NCI-H2196 (cell line): ENCODE data around the gene SOX6.
"Not testable (repeated sequence)": the region's sequence is repeated elsewhere in the genome, so short reads cannot be mapped to it uniquely, and the experiment has no call there.

Source experiments
- DNase-seq: peaks from one replicate; lab custom pipeline; 2025; ENCODE audit not compliant: unreplicated experiment; lab: John Stamatoyannopoulos, UW

Gene SOX6

GRCh38 chr11:16058671-16059070 is 297.7 kb downstream of the SOX6 start:
- no peak for DNase-seq

- DNase-seq = no peak
Observed at GRCh38 chr11:16052750-16053149, 303.6 kb downstream of the SOX6 start.

GRCh38 chr11:16049611-16050010 is 306.7 kb downstream of the SOX6 start:
- no peak for DNase-seq

- DNase-seq = no peak
Observed at GRCh38 chr11:16047073-16047472, 309.3 kb downstream of the SOX6 start.

GRCh38 chr11:16043617-16044016 is 312.7 kb downstream of the SOX6 start:
- no peak for DNase-seq

- no peak for DNase-seq
Observed at GRCh38 chr11:16041207-16041606, 315.1 kb downstream of the SOX6 start.

GRCh38 chr11:16040151-16040550 is 316.2 kb downstream of the SOX6 start:
- peak; percentile 6 for DNase-seq

- DNase-seq = no peak
Observed at GRCh38 chr11:16037179-16037578, 319.2 kb downstream of the SOX6 start.

- no peak for DNase-seq
Observed at GRCh38 chr11:16036218-16036617, 320.1 kb downstream of the SOX6 start.

GRCh38 chr11:16034074-16034473 is 322.3 kb downstream of the SOX6 start:
- DNase-seq = no peak

GRCh38 chr11:16032974-16033373 is 323.4 kb downstream of the SOX6 start:
- DNase-seq = no peak

GRCh38 chr11:16031210-16031609 is 325.1 kb downstream of the SOX6 start:
- DNase-seq = no peak

- DNase-seq = no peak
Observed at GRCh38 chr11:16030664-16031063, 325.7 kb downstream of the SOX6 start.

- DNase-seq = not testable (repeated sequence)
Observed at GRCh38 chr11:16029151-16029550, 327.2 kb downstream of the SOX6 start.

- no peak for DNase-seq
Observed at GRCh38 chr11:16028419-16028818, 327.9 kb downstream of the SOX6 start.

GRCh38 chr11:16027621-16028020 is 328.7 kb downstream of the SOX6 start:
- no peak for DNase-seq

GRCh38 chr11:16026849-16027248 is 329.5 kb downstream of the SOX6 start:
- no peak for DNase-seq

GRCh38 chr11:16018931-16019330 is 337.4 kb downstream of the SOX6 start:
- DNase-seq = no peak

- DNase-seq = no peak
Observed at GRCh38 chr11:16016468-16016829, 339.9 kb downstream of the SOX6 start.

- DNase-seq = no peak
Observed at GRCh38 chr11:16015741-16016467, 340.4 kb downstream of the SOX6 start.

- no peak for DNase-seq
Observed at GRCh38 chr11:16013649-16014275, 342.6 kb downstream of the SOX6 start.

- DNase-seq = no peak
Observed at GRCh38 chr11:16013242-16013641, 343.1 kb downstream of the SOX6 start.
